Measurements from ENCODE around the gene MRPL44.
"Not testable (repeated sequence)": the region's sequence is repeated elsewhere in the genome, so short reads cannot be mapped to it uniquely, and the experiment has no call there.

The MRPL44 gene

GRCh38 chr2:223998948-223999347, 41.7 kb downstream of the MRPL44 start:
- no peak overlapping the region for H3K27ac ChIP-seq (ENCODE audit: low read depth, low read length)
- H2AK5ac ChIP-seq (ENCODE audit: low read length), result no peak overlapping the region
- H3K79me1 ChIP-seq (ENCODE audit: low read length), result no peaks in the 10 kb centered on the region
- no peak overlapping the region for H4K91ac ChIP-seq (ENCODE audit: low read depth, low read length)
- H2BK5ac ChIP-seq (ENCODE audit: low read depth, low read length, poor library complexity), result no peak overlapping the region
- H2BK12ac ChIP-seq (ENCODE audit: low read length), result no peak overlapping the region
- no peak overlapping the region for H3K4ac ChIP-seq (ENCODE audit: low read depth, low read length)
- H4K8ac ChIP-seq (ENCODE audit: low read depth, low read length), result no peak overlapping the region
- no peak for DNase-seq
- no peaks in the 10 kb centered on the region for H3K27me3 ChIP-seq (ENCODE audit: insufficient read depth, low read length)
- H2BK120ac ChIP-seq (ENCODE audit: insufficient read depth, low read length, poor library complexity), result no peak overlapping the region
- H3K18ac ChIP-seq (ENCODE audit: low read length), result no peak overlapping the region
- no CpG with 5 or more reads among the region's 2 CpGs for WGBS (ENCODE audit: extremely low coverage, insufficient coverage, insufficient read length)
- peaks cover 13 to 22% of the 10 kb centered on the region in 2 experiments for H3K36me3 ChIP-seq (ENCODE audit: control insufficient read depth in 1 of 2, insufficient read depth in 2 of 2, low read length in 2 of 2)
- H4K12ac ChIP-seq (ENCODE audit: low read depth, low read length), result no peak overlapping the region
- H3K4me2 ChIP-seq (ENCODE audit: low read length), result no peak overlapping the region
- H3K9ac ChIP-seq (ENCODE audit: low read length), result no peak overlapping the region
- H3K4me1 ChIP-seq (ENCODE audit: control insufficient read depth in 1 of 2, insufficient read depth in 2 of 2, low read length in 2 of 2), result peaks cover 0 to 6% of the 10 kb centered on the region in 2 experiments
- H3K79me2 ChIP-seq (ENCODE audit: control insufficient read depth, insufficient read depth, low read length, poor library complexity), result no peaks in the 10 kb centered on the region
- no peak overlapping the region for H3K23ac ChIP-seq (ENCODE audit: low read length)
- no peak overlapping the region for H2AFZ ChIP-seq (ENCODE audit: insufficient read depth, low read length, poor library complexity)
- no peaks in the 10 kb centered on the region for H3K9me3 ChIP-seq (ENCODE audit: insufficient read depth, low read depth, low read length)
- H3K14ac ChIP-seq (ENCODE audit: low read length), result no peak overlapping the region
- H3K4me3 ChIP-seq (ENCODE audit: low read depth, low read length), result no peak overlapping the region

GRCh38 chr2:223999862-224000261, 42.6 kb downstream of the MRPL44 start:
- H3K27ac ChIP-seq (ENCODE audit: low read depth, low read length), result no peak overlapping the region
- H3K4me2 ChIP-seq (ENCODE audit: low read length), result no peak overlapping the region
- H3K36me3 ChIP-seq (ENCODE audit: control insufficient read depth in 1 of 2, insufficient read depth in 2 of 2, low read length in 2 of 2), result peaks cover 13 to 21% of the 10 kb centered on the region in 2 experiments
- H3K14ac ChIP-seq (ENCODE audit: low read length), result no peak overlapping the region
- H2AK5ac ChIP-seq (ENCODE audit: low read length), result no peak overlapping the region
- no peak overlapping the region for H2BK120ac ChIP-seq (ENCODE audit: insufficient read depth, low read length, poor library complexity)
- no peak overlapping the region for H4K91ac ChIP-seq (ENCODE audit: low read depth, low read length)
- H3K9me3 ChIP-seq (ENCODE audit: insufficient read depth, low read depth, low read length), result no peaks in the 10 kb centered on the region
- no CpG with 5 or more reads among the region's 11 CpGs for WGBS (ENCODE audit: extremely low coverage, insufficient coverage, insufficient read length)
- no peak overlapping the region for H3K4me3 ChIP-seq (ENCODE audit: low read depth, low read length)
- DNase-seq, result no peak
- no peaks in the 10 kb centered on the region for H3K79me2 ChIP-seq (ENCODE audit: control insufficient read depth, insufficient read depth, low read length, poor library complexity)
- H4K8ac ChIP-seq (ENCODE audit: low read depth, low read length), result no peak overlapping the region
- H3K79me1 ChIP-seq (ENCODE audit: low read length), result no peaks in the 10 kb centered on the region
- H3K18ac ChIP-seq (ENCODE audit: low read length), result no peak overlapping the region
- H3K9ac ChIP-seq (ENCODE audit: low read length), result no peak overlapping the region
- H2BK5ac ChIP-seq (ENCODE audit: low read depth, low read length, poor library complexity), result no peak overlapping the region
- no peak overlapping the region for H2BK12ac ChIP-seq (ENCODE audit: low read length)
- H3K4me1 ChIP-seq (ENCODE audit: control insufficient read depth in 1 of 2, insufficient read depth in 2 of 2, low read length in 2 of 2), result peaks cover 0 to 6% of the 10 kb centered on the region in 2 experiments
- H3K27me3 ChIP-seq (ENCODE audit: insufficient read depth, low read length), result no peaks in the 10 kb centered on the region
- H2AFZ ChIP-seq (ENCODE audit: insufficient read depth, low read length, poor library complexity), result no peak overlapping the region
- no peak overlapping the region for H3K23ac ChIP-seq (ENCODE audit: low read length)
- H4K12ac ChIP-seq (ENCODE audit: low read depth, low read length), result no peak overlapping the region
- H3K4ac ChIP-seq (ENCODE audit: low read depth, low read length), result no peak overlapping the region

- not testable (repeated sequence) for DNase-seq; H2AFZ ChIP-seq (ENCODE audit: insufficient read depth, low read length, poor library complexity); H3K79me1 ChIP-seq (ENCODE audit: low read length); H4K8ac ChIP-seq (ENCODE audit: low read depth, low read length); H3K4me2 ChIP-seq (ENCODE audit: low read length); H3K4me3 ChIP-seq (ENCODE audit: low read depth, low read length); H3K27me3 ChIP-seq (ENCODE audit: insufficient read depth, low read length); H3K4ac ChIP-seq (ENCODE audit: low read depth, low read length); H3K9ac ChIP-seq (ENCODE audit: low read length); H2AK5ac ChIP-seq (ENCODE audit: low read length); H3K18ac ChIP-seq (ENCODE audit: low read length); H3K79me2 ChIP-seq (ENCODE audit: control insufficient read depth, insufficient read depth, low read length, poor library complexity); H3K9me3 ChIP-seq (ENCODE audit: insufficient read depth, low read depth, low read length); H4K91ac ChIP-seq (ENCODE audit: low read depth, low read length); H3K4me1 ChIP-seq (ENCODE audit: control insufficient read depth in 1 of 2, insufficient read depth in 2 of 2, low read length in 2 of 2); H3K23ac ChIP-seq (ENCODE audit: low read length); H2BK12ac ChIP-seq (ENCODE audit: low read length); H3K27ac ChIP-seq (ENCODE audit: low read depth, low read length); H2BK120ac ChIP-seq (ENCODE audit: insufficient read depth, low read length, poor library complexity); H4K12ac ChIP-seq (ENCODE audit: low read depth, low read length); H3K14ac ChIP-seq (ENCODE audit: low read length); H2BK5ac ChIP-seq (ENCODE audit: low read depth, low read length, poor library complexity)
- WGBS (ENCODE audit: extremely low coverage, insufficient coverage, insufficient read length), result no CpG with 5 or more reads among the region's 5 CpGs
- H3K36me3 ChIP-seq (ENCODE audit: control insufficient read depth in 1 of 2, insufficient read depth in 2 of 2, low read length in 2 of 2), result peaks cover 13 to 20% of the 10 kb centered on the region in 2 experiments
Measured at GRCh38 chr2:224000662-224001061, 43.4 kb downstream of the MRPL44 start.

- DNase-seq, result no peak
Measured at GRCh38 chr2:224004105-224004695, 46.9 kb downstream of the MRPL44 start.

More at GRCh38 chr2:224004105-224004695, 46.9 kb downstream of the MRPL44 start:
- Histone ChIP-seq H3K27ac (ENCODE audit: low read depth, low read length) (no peak overlapping the region), H2BK12ac (ENCODE audit: low read length) (no peak overlapping the region), H2AFZ (ENCODE audit: insufficient read depth, low read length, poor library complexity) (no peak overlapping the region), H3K4me3 (ENCODE audit: low read depth, low read length) (no peak overlapping the region), H3K9ac (ENCODE audit: low read length) (no peak overlapping the region), H3K14ac (ENCODE audit: low read length) (no peak overlapping the region), H3K79me1 (ENCODE audit: low read length) (peaks cover 2% of the 10 kb centered on the region), H3K18ac (ENCODE audit: low read length) (no peak overlapping the region), H2AK5ac (ENCODE audit: low read length) (no peak overlapping the region), H3K9me3 (ENCODE audit: insufficient read depth, low read depth, low read length) (no peaks in the 10 kb centered on the region), H2BK5ac (ENCODE audit: low read depth, low read length, poor library complexity) (no peak overlapping the region), H3K4me1 (ENCODE audit: control insufficient read depth in 1 of 2, insufficient read depth in 2 of 2, low read length in 2 of 2) (peaks cover 5 to 9% of the 10 kb centered on the region in 2 experiments), H3K36me3 (ENCODE audit: control insufficient read depth in 1 of 2, insufficient read depth in 2 of 2, low read length in 2 of 2) (peaks cover 13 to 15% of the 10 kb centered on the region in 2 experiments), H3K4me2 (ENCODE audit: low read length) (no peak overlapping the region), H3K23ac (ENCODE audit: low read length) (no peak overlapping the region), H2BK120ac (ENCODE audit: insufficient read depth, low read length, poor library complexity) (no peak overlapping the region), H4K8ac (ENCODE audit: low read depth, low read length) (no peak overlapping the region), H3K79me2 (ENCODE audit: control insufficient read depth, insufficient read depth, low read length, poor library complexity) (peaks cover 1% of the 10 kb centered on the region), H4K12ac (ENCODE audit: low read depth, low read length) (no peak overlapping the region), H4K91ac (ENCODE audit: low read depth, low read length) (no peak overlapping the region), H3K4ac (ENCODE audit: low read depth, low read length) (no peak overlapping the region), H3K27me3 (ENCODE audit: insufficient read depth, low read length) (no peaks in the 10 kb centered on the region)
- no CpG with 5 or more reads among the region's 16 CpGs for whole genome bisulfite sequencing (ENCODE audit: extremely low coverage, insufficient coverage, insufficient read length)
